Smooth muscle cell (in vitro differentiated cells): Measurements from ENCODE around the gene RHBG. TPM values are rescaled to one million over a fixed set of nuclear protein-coding genes. Genes with fewer than 3 reads are reported as not detected.

ENCODE experiments used
- DNase-seq: peaks from one replicate; lab custom pipeline; 2025; ENCODE audit not compliant: unreplicated experiment; lab: John Stamatoyannopoulos, UW
- H2AFZ ChIP-seq: fragments of 200-600 bp; sonication (generic); 2 replicates; pipeline ENCODE4 v1.6.0; 2016; ENCODE audit warnings: antibody characterized with exemption, low read depth, mild to moderate bottlenecking
- H3F3A ChIP-seq: fragments of 200-600 bp; sonication (generic); 2 replicates; pipeline ENCODE4 v1.6.0; 2017; ENCODE audit warnings: antibody characterized with exemption, low read depth
- H3K27ac ChIP-seq: fragments of 200-600 bp; sonication (generic); 2 replicates; pipeline ENCODE4 v1.5.1; 2016; ENCODE audit warnings: low read depth, mild to moderate bottlenecking
- H3K27me3 ChIP-seq: fragments of 200-600 bp; sonication (generic); 2 replicates; pipeline ENCODE4 v1.6.1; 2016; ENCODE audit warnings: low read depth, mild to moderate bottlenecking
- H3K36me3 ChIP-seq: fragments of 200-600 bp; sonication (generic); 2 replicates; pipeline ENCODE4 v1.5.1; 2016; ENCODE audit warnings: low read depth
- H3K4me1 ChIP-seq: fragments of 200-600 bp; sonication (generic); 2 replicates; pipeline ENCODE4 v1.5.1; 2016; ENCODE audit warnings: low read depth
- H3K4me2 ChIP-seq: fragments of 200-600 bp; sonication (generic); 2 replicates; pipeline ENCODE4 v1.6.0; 2016; ENCODE audit warnings: mild to moderate bottlenecking
- H3K4me3 ChIP-seq: fragments of 200-600 bp; sonication (generic); 2 replicates; pipeline ENCODE4 v1.5.1; 2016; ENCODE audit warnings: mild to moderate bottlenecking
- H3K79me2 ChIP-seq: fragments of 200-600 bp; sonication (generic); 2 replicates; pipeline ENCODE4 v1.6.0; 2016; ENCODE audit warnings: low read depth, mild to moderate bottlenecking
- H3K9ac ChIP-seq: fragments of 200-600 bp; sonication (generic); 2 replicates; pipeline ENCODE4 v1.6.0; 2016; ENCODE audit warnings: low read depth
- H3K9me3 ChIP-seq: fragments of 200-600 bp; sonication (generic); replicated peaks from 2 replicates; pipeline ENCODE4 v1.5.1; 2016; ENCODE audit warnings: low read depth
- H4K20me1 ChIP-seq: fragments of 200-600 bp; sonication (generic); 2 replicates; pipeline ENCODE4 v1.6.0; 2016; ENCODE audit warnings: low read depth
- whole genome bisulfite sequencing: methylation state at CpG from one replicate; pipeline ENCODE4 v1.1.7; 2016; ENCODE audit warnings: low lambda C conversion rate; 5-methylcytosine and 5-hydroxymethylcytosine counted together
- polyA plus RNA-seq: library from polyadenylated mRNA; unstranded; fragments of >200 nt; fragmentation: Nextera tagmentation; extraction: Ambion mirVana; gene quantifications from 2 replicates; pipeline ENCODE4 v1.2.1, GENCODE V29; 2016
- total RNA-seq: library from RNA; depleted of rRNA; stranded (reverse); fragments of >200 nt; gene quantifications from 2 replicates; pipeline ENCODE4 v1.2.3, GENCODE V29; 2014
- TF ChIP-seq, protein P1 (sequence below): fragments of 200-600 bp; sonication (generic); IDR thresholded peaks from 2 replicates; pipeline ENCODE4 v1.5.1; 2017; ENCODE audit warnings: borderline replicate concordance, mild to moderate bottlenecking, antibody characterized with exemption; ENCODE audit not compliant: insufficient read depth, poor library complexity, severe bottlenecking

RHBG gene
- total and polyA plus RNA-seq, 2 experiments from 2014 or later = not detected

DNA sequence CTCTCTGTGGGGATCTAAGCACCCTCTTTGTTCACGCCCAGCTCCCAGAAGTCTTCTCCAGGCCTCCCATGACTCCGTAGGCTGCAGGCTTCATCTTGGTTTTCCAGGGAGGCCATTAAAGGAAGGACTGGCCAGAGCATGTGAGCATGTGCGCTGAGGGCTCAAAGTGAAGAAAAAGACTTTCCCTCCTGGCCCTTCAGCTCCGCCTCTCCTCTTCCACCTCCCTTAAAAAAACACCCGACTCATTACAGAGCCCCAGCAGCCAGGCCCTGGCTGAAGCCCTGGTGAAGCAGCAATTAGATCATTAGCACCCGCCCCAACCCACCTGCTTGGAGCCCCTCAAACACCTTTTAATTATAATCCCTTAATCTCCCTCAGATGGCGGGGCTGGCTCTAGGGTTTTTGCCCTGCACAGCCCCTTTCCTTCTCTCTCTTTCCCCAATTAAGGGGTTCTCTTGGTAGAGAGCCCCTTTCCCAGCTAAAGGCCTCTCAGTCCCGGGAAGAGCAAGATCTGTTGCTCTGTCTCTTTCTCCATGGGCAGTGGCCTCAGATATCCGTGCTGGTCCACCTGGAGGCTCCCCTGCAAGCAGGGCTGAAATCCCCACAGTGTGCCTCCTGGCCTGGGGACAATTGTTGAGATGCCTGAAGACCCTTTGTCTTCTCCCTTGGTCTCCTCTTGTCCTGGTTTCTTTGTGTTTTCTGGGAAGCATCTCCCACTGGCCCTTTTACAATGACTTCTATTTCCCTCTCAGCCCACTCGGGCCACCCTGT is 30.5 kb downstream of the RHBG start:
- peaks cover 9% of the 10 kb centered on the region for H3K4me1 ChIP-seq
- H3K9me3 ChIP-seq = no peaks in the 10 kb centered on the region
- no peak overlapping the region for H3K27ac ChIP-seq
- H3K9ac ChIP-seq = no peak overlapping the region
- no peak overlapping the region for H2AFZ ChIP-seq
- WGBS = 70% methylated on average over 10 of the region's 10 CpGs
- no peaks in the 10 kb centered on the region for H3K79me2 ChIP-seq
- no peak for DNase-seq
- TF ChIP-seq, protein P1, sequence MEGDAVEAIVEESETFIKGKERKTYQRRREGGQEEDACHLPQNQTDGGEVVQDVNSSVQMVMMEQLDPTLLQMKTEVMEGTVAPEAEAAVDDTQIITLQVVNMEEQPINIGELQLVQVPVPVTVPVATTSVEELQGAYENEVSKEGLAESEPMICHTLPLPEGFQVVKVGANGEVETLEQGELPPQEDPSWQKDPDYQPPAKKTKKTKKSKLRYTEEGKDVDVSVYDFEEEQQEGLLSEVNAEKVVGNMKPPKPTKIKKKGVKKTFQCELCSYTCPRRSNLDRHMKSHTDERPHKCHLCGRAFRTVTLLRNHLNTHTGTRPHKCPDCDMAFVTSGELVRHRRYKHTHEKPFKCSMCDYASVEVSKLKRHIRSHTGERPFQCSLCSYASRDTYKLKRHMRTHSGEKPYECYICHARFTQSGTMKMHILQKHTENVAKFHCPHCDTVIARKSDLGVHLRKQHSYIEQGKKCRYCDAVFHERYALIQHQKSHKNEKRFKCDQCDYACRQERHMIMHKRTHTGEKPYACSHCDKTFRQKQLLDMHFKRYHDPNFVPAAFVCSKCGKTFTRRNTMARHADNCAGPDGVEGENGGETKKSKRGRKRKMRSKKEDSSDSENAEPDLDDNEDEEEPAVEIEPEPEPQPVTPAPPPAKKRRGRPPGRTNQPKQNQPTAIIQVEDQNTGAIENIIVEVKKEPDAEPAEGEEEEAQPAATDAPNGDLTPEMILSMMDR = no peak
- H3K36me3 ChIP-seq = no peaks in the 10 kb centered on the region
- H3K4me2 ChIP-seq = no peak overlapping the region
- no peaks in the 10 kb centered on the region for H4K20me1 ChIP-seq
- peaks cover 8% of the 10 kb centered on the region for H3K27me3 ChIP-seq
- no peaks in the 10 kb centered on the region for H3F3A ChIP-seq
- no peak overlapping the region for H3K4me3 ChIP-seq

DNA sequence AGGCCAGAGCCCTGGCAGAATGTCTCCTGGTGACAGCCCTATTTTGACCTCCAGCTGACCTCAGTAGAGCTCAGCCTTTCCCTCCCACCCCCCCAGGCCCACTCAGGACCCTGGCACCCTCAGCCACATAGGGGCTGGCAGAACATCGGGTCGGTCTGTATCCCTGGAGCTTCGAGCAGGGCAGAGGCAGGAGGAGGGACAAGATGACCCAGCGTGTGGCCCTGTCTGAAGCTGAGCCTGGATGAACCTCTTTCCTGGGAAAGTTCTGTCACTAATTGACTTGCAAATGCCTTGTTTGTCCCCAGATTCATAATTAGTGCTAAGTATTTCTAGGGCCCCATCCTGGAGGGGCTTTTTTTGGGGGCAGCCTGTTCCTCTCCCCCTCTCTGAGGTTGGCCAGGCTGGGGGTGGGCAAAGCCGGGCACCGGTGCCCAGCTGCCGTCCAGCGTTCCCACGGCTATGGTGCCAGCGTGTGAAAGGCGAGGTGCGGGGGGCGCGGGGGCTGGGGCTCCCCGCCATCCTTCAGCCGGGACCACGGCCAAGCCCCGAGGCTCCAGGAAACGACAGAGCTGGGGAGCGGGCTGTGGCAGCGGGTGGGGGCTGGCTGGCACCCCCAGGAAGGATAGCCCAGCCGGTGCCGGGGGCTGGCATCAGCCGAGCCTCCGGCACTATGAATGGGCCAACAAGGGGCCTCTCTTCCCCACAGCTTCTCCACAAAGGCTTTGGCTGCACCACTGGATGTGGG is 31.4 kb downstream of the RHBG start:
- no peaks in the 10 kb centered on the region for H3K9me3 ChIP-seq
- no peaks in the 10 kb centered on the region for H3K36me3 ChIP-seq
- no peak overlapping the region for H3K4me2 ChIP-seq
- no peaks in the 10 kb centered on the region for H4K20me1 ChIP-seq
- DNase-seq = no peak
- H3K27me3 ChIP-seq = peaks cover 8% of the 10 kb centered on the region
- TF ChIP-seq, protein P1 = no peak
- H3K4me1 ChIP-seq = peaks cover 9% of the 10 kb centered on the region
- H3K27ac ChIP-seq = no peak overlapping the region
- WGBS = 83% methylated on average over 21 of the region's 25 CpGs
- no peaks in the 10 kb centered on the region for H3K79me2 ChIP-seq
- H2AFZ ChIP-seq = no peak overlapping the region
- no peaks in the 10 kb centered on the region for H3F3A ChIP-seq
- no peak overlapping the region for H3K9ac ChIP-seq
- H3K4me3 ChIP-seq = no peak overlapping the region

DNA sequence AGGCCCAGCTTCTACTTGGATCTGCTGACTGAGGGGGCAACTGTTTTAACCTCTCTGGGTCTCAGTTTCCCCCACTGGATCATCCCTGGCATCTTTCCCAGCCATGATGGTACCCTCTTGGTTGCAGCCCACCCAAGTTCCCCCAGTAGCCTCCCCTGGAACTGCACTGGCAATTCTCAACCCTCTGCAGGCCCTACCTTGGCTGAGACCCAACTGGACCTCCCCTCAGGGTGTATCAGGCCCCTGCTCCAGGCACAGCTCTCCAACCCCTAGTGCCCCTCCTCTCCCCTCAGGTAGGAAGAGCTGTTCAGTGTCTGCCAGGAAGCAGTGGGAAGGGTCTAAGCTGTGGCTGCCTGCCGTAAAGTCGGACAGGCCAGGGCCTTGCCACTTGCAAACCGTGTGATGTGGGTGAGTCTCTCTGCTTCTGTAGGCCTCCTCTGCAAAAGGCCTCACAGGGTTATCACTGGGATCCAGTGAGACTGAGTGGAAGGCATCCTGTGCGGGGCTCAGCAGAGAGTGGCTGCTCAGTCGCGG is 32.1 kb downstream of the RHBG start:
- H3K9ac ChIP-seq = no peak overlapping the region
- peaks cover 9% of the 10 kb centered on the region for H3K4me1 ChIP-seq
- H4K20me1 ChIP-seq = no peaks in the 10 kb centered on the region
- H3K27me3 ChIP-seq = peaks cover 12% of the 10 kb centered on the region
- H3K4me3 ChIP-seq = no peak overlapping the region
- TF ChIP-seq, protein P1 = no peak
- H3K9me3 ChIP-seq = no peaks in the 10 kb centered on the region
- no peak overlapping the region for H3K4me2 ChIP-seq
- H3K27ac ChIP-seq = no peak overlapping the region
- H2AFZ ChIP-seq = no peak overlapping the region
- no peaks in the 10 kb centered on the region for H3F3A ChIP-seq
- no peaks in the 10 kb centered on the region for H3K36me3 ChIP-seq
- DNase-seq = no peak
- H3K79me2 ChIP-seq = no peaks in the 10 kb centered on the region
- 61% methylated on average over 6 of the region's 6 CpGs for WGBS
